HL-60/S4 treated with retinoic acid at 250 ng/mL for 4 days and 3 days (cell line): Measurements from ENCODE around the gene FAM131C.

Source experiments
- in situ Hi-C: fragments of 300-500 bp; cut with MboI; formaldehyde crosslinking; loops from 2 replicates; pipeline ENCODE4 v1.7.0; 2022; ENCODE audit warnings: low sequenced_read_pairs

Gene FAM131C

DNA sequence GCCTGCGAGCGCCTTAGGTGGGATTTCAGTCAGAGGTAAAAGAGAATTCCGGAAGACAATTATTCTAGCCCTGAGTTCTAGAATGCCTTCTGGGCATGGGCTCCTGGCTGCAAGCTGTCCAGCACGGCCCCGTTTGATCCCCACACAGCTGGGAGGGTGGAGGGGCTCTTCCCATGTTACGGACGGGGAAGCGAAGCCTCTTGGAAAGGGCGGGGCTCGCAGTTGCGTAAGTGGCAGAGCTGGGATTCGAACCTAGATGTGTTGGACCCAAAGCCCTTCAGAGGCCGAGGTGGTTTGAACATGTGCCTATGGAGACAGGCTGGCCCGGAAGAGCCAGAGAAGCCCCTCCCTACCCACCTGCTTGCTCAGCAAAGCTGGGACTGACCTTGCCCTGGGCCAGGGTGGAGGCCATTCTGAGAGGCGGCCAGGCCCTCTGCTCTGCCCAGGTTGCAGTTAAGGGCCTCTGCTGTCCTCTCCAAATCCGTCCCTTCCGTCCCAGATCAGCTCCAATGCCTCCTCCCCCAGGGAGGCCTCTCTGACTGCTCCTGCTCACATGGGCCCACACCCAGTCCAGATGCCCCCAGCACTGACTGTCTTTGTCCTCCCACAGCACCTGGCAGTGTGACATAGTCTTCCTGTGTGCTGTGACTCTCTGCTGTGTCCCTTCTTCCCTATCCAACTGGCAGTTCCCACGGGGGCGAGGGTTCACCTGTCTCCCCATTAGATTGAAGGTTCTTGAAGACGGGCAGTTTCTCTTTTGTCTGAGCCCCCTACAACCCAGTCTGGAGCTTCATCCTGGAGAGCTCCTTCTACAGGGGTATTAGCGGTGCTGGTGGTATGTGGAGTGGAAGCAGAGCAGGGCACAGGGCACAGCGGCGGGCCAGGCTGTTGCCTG lies 54.5 kb downstream of the FAM131C start:
- in situ Hi-C loops = no loop called here

GRCh38 chr1:16018308-16018707 lies 55.1 kb downstream of the FAM131C start:
- in situ Hi-C loops = no loop called here

DNA sequence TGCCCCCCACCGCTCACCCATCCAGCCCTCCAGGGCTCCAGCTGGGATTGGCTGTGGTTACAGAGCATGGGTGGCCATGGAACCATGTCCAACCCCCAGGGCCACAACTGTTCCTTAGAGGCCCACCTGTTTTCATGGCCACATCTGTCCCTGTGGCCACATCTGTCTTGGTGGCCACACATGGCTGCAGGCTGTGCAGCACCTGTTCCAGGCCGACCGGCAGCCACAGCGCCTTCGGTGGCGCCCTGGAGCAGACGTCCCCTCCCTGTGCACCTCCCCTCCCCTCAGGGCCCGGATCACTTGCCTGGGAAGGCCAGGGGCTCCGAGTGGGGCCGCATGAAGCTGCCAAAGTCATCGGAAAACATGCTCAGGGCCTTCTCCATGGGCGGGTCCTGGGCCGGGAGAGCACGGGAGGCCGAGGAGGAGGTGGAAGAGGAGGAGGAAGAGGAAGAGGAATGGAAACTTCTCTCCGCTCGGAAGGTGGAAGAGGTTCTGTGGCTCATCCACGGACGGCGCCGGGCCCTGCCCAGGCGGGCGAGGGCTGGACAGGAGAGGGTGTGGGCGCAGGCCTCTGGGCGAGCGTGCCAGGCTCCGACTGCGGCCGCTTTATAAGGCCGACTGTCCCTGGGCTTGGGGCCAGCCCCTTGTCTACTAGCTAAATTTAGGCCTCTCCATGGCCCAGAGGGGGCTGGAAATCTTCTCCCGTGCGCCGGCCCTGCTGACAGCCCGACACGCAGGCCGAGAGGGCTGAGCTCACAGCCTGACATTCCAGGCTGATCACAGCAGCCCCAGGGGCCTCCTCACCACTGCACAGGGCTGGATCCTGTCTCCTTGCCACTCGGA lies 55.8 kb downstream of the FAM131C start, which contains the start of gene HSPB7:
Gene HSPB7, minus strand, starts transcription at position 583 of the 843 bp plus-strand sequence. Its CDS starts 80 bp downstream, at position 503.
- in situ Hi-C loops = no loop called here

- in situ Hi-C loops = no loop called here
Observed at GRCh38 chr1:16017076-16017460, 56.4 kb downstream of the FAM131C start.

DNA sequence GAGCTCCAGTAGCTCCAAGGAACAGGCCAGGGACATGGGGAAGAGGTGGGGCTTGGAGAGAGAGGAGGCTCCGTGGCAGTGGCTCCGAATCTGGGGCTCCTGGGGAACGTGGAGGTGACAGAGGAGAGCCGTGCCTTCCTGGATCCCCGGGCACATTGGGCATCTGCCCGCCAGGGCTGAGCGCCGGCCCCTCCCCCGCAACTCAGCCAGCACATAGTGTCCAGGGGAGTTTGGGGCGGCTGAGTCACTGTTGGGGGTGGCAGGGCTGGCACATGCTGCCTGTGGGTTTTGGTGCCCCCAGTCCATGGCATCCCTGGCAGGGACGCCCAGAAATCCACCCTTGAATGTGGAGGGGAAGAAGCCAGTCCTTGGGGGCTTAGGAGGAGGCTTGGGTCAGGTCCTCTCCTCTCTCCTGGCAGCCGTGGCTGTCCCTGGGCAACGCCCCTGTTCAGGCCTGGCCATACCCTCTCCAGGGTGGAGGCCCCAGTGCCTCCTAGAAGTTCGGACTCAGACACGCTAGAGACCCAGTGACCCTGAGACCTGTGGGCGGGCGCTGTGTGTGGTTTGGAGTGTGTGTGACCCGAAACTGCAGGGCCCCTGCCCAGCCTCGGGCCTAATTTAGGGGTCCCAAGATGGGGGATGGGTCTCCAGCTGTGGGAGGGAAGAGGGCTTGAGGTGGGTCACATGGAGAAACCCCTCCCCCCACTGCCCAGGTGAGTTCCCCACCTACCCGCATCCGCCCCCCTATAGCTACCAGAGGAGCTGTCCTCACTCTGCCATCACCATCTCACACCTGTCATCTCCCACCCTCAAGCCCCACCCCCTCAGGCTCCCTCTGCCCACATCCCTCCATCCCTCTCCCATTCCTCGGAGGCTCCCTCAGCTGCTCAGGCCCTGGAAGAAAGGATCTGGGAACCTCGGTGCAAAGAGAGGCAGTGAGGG lies 57.2 kb downstream of the FAM131C start:
- in situ Hi-C loops = no loop called here

DNA sequence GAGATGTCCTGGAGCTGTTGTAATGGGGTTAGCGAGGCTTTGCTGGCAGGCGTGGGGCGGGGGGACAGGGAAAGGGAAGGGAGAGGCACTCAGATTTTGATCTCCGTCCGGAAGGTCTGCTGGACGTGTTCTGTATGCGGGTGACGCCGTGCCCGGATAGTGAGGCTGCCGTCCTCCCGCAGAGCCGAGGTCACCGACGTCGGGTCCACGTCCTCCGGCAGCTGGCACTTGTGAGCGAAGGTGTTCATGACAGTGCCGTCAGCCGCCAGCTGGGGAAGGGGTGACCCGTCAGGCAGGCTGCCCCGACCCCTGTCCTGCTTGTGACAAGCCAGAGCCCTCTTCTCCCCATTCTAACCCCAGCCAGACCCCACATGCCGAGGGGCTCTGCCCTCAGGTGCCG lies 58.0 kb downstream of the FAM131C start:
- in situ Hi-C loops = no loop called here

- in situ Hi-C loops = no loop called here
Observed at GRCh38 chr1:16014509-16015482, 58.7 kb downstream of the FAM131C start.

DNA sequence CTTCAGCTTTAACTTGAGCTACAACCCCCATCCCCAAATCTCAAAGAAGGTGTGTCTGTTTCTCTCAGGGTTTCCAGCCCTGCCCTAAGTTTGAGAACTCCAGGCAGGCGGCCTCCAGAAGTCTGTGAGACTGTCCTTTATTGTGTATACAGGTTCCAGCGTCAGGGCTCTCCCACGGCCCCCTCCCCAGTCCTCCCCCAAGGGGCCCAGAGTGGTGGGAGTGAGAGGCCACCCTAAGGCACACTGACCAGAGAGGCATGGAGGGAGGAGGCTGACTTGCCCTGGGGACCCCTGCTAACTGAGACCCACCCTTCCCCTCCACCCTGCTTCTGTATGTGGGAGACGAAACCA lies 59.6 kb downstream of the FAM131C start:
- in situ Hi-C loops = no loop called here

GRCh38 chr1:16013220-16013907 lies 60.1 kb downstream of the FAM131C start:
- in situ Hi-C loops = no loop called here

- in situ Hi-C loops = no loop called here
Observed at GRCh38 chr1:16012590-16013219, 60.7 kb downstream of the FAM131C start.

GRCh38 chr1:16011936-16012589 lies 61.4 kb downstream of the FAM131C start:
- in situ Hi-C loops = no loop called here

DNA sequence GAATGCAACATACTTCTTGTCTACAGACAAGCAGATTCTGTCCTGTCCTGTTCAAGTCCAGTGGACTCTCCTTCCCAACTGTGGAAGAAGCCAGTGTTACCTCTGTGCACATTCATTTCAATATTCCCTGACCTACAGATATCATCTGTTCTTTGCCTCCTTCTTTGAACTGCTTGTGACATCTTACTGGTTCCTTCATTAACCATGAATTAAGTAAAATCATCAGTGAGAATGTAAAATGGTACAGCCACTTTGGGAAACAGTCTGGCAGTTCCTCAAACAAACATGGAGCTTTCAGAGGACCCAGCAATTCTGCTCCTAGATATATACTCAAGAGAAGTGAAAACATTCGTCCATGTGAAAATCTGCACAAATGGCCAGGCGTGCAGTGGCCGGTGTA lies 62.6 kb downstream of the FAM131C start:
- in situ Hi-C loops = no loop called here

DNA sequence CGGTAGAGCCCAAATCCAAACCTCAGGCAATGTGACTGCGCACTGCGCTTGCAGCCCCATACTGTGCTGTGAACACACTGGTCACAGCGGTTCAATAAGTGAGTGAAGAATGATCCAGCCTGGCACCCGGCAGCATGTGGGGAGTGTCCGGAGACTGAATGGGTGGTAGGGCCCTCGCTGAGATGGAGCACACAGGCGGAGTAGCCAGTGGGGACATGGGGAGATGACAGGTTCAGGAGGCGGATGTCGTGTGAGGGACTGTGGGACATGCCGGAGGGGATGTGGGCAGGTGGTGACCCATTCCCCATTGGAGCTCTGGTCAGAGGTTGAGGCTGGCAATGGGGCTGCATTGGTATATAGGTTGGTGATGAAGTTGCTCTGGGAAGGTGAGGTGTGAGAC lies 63.8 kb downstream of the FAM131C start:
- in situ Hi-C loops = no loop called here

- in situ Hi-C loops = no loop called here
Observed at GRCh38 chr1:16009030-16009460, 64.4 kb downstream of the FAM131C start.
